ENCODE measurements around the gene DDX11. TPM values are rescaled to one million over a fixed set of nuclear protein-coding genes. Genes with fewer than 3 reads are reported as not detected.
"Not testable (repeated sequence)": the region's sequence is repeated elsewhere in the genome, so short reads cannot be mapped to it uniquely, and the experiment has no call there.

The DDX11 gene
- polyA plus RNA-seq, 3 donors = 10.5 to 14.6 (median 14.3) TPM

GRCh38 chr12:31052666-31053439 is 20.8 kb upstream of the DDX11 start:
- not testable (repeated sequence) for H3K27ac ChIP-seq (ENCODE audit: low read depth, low read length)
- 84 to 90% (median 85%) methylated on average over 7 of the region's 7 CpGs for WGBS, 3 donors

GRCh38 chr12:31053944-31054343 is 19.7 kb upstream of the DDX11 start:
- 75 to 85% (median 77%) methylated on average over 1 of the region's 1 CpG for WGBS, 3 donors
- H3K27ac ChIP-seq (ENCODE audit: low read depth, low read length) = not testable (repeated sequence)

GRCh38 chr12:31057671-31058070 is 16.0 kb upstream of the DDX11 start:
- 82 to 88% (median 84%) methylated on average over 4 of the region's 4 CpGs for WGBS, 3 donors
- no peak overlapping the region for H3K27ac ChIP-seq (ENCODE audit: low read depth, low read length)

GRCh38 chr12:31066196-31066595 is 7.5 kb upstream of the DDX11 start:
- 52 to 64% (median 55%) methylated on average over 3 of the region's 3 CpGs for WGBS, 3 donors
- not testable (repeated sequence) for H3K27ac ChIP-seq (ENCODE audit: low read depth, low read length)

GRCh38 chr12:31067656-31068055 is 6.0 kb upstream of the DDX11 start:
- WGBS, 3 donors = 89 to 93% (median 93%) methylated on average over 2 of the region's 2 CpGs
- H3K27ac ChIP-seq (ENCODE audit: low read depth, low read length) = not testable (repeated sequence)

GRCh38 chr12:31070971-31071740 is 2.5 kb upstream of the DDX11 start:
- 91 to 95% (median 92%) methylated on average over 29 to 46 of the region's 53 CpGs for WGBS, 3 donors
- H3K27ac ChIP-seq (ENCODE audit: low read depth, low read length) = not testable (repeated sequence)

- H3K27ac ChIP-seq (ENCODE audit: low read depth, low read length) = not testable (repeated sequence)
- 43 to 70% (median 69%) methylated on average over 5 to 6 of the region's 6 CpGs for whole genome bisulfite sequencing, 3 donors
Measured at GRCh38 chr12:31072962-31073361, 698 bp upstream of the DDX11 start.

GRCh38 chr12:31074333-31074874 is 744 bp downstream of the DDX11 start:
- H3K27ac ChIP-seq (ENCODE audit: low read depth, low read length) = not testable (repeated sequence)
- 1 to 7% (median 6%) methylated on average over 15 to 16 of the region's 16 CpGs for WGBS, 3 donors

GRCh38 chr12:31076150-31076549 is 2.5 kb downstream of the DDX11 start:
- not testable (repeated sequence) for H3K27ac ChIP-seq (ENCODE audit: low read depth, low read length)
- WGBS, 3 donors = 84 to 88% (median 87%) methylated on average over 8 to 11 of the region's 11 CpGs

- not testable (repeated sequence) for H3K27ac ChIP-seq (ENCODE audit: low read depth, low read length)
- 85 to 91% (median 85%) methylated on average over 3 of the region's 4 CpGs for WGBS, 3 donors
Measured at GRCh38 chr12:31077095-31077494, 3.4 kb downstream of the DDX11 start.

GRCh38 chr12:31077998-31078397 is 4.3 kb downstream of the DDX11 start:
- 93 to 97% (median 96%) methylated on average over 8 of the region's 8 CpGs for WGBS, 3 donors
- not testable (repeated sequence) for H3K27ac ChIP-seq (ENCODE audit: low read depth, low read length)

GRCh38 chr12:31079421-31079820 is 5.8 kb downstream of the DDX11 start:
- H3K27ac ChIP-seq (ENCODE audit: low read depth, low read length) = not testable (repeated sequence)
- 91 to 100% (median 97%) methylated on average over 4 of the region's 6 CpGs for WGBS, 3 donors

- 58 to 61% (median 60%) methylated on average over 6 of the region's 6 CpGs for WGBS, 3 donors
- H3K27ac ChIP-seq (ENCODE audit: low read depth, low read length) = not testable (repeated sequence)
Measured at GRCh38 chr12:31080221-31080620, 6.6 kb downstream of the DDX11 start.

- WGBS, 3 donors = 86 to 97% (median 94%) methylated on average over 6 of the region's 6 CpGs
- H3K27ac ChIP-seq (ENCODE audit: low read depth, low read length) = not testable (repeated sequence)
Measured at GRCh38 chr12:31081274-31081673, 7.6 kb downstream of the DDX11 start.

- H3K27ac ChIP-seq (ENCODE audit: low read depth, low read length) = not testable (repeated sequence)
- 93 to 96% (median 95%) methylated on average over 12 to 13 of the region's 13 CpGs for WGBS, 3 donors
Measured at GRCh38 chr12:31084241-31084640, 10.6 kb downstream of the DDX11 start.

- H3K27ac ChIP-seq (ENCODE audit: low read depth, low read length) = not testable (repeated sequence)
- WGBS, 3 donors = 80 to 95% (median 83%) methylated on average over 7 to 10 of the region's 11 CpGs
Measured at GRCh38 chr12:31086032-31086431, 12.4 kb downstream of the DDX11 start.

- H3K27ac ChIP-seq (ENCODE audit: low read depth, low read length) = not testable (repeated sequence)
- 93 to 96% (median 94%) methylated on average over 6 to 7 of the region's 8 CpGs for WGBS, 3 donors
Measured at GRCh38 chr12:31087486-31087885, 13.8 kb downstream of the DDX11 start.

GRCh38 chr12:31087956-31088355 is 14.3 kb downstream of the DDX11 start:
- WGBS, 3 donors = 83 to 85% (median 83%) methylated on average over 2 of the region's 2 CpGs
- H3K27ac ChIP-seq (ENCODE audit: low read depth, low read length) = not testable (repeated sequence)

GRCh38 chr12:31089072-31089471 is 15.4 kb downstream of the DDX11 start:
- WGBS, 3 donors = 86 to 90% (median 88%) methylated on average over 12 of the region's 12 CpGs
- H3K27ac ChIP-seq (ENCODE audit: low read depth, low read length) = no peak overlapping the region
